Endothelial cell of umbilical vein (primary cell): ENCODE measurements around the gene MACROD2. TPM values are rescaled to one million over a fixed set of nuclear protein-coding genes. Genes with fewer than 3 reads are reported as not detected.

Experiments
- BruUV-seq: library from RNA; stranded (reverse); fragments of 400-500 nt; replicated peaks from 2 replicates; lab custom pipeline; 2021; lab: Mats Ljungman, UMichigan
- CTCF ChIA-PET: fragments of 300-600, 350-600 bp; sonication (Branson Sonifier 250); formaldehyde crosslinking; loops from one replicate; lab custom pipeline; 2021; ENCODE audit warnings: antibody characterized with exemption, inconsistent platforms; lab: Charles Lee
- POLR2A ChIA-PET: fragments of 300-600, 350-600 bp; sonication (Branson Sonifier 250); formaldehyde crosslinking; loops from one replicate; lab custom pipeline; 2021; ENCODE audit warnings: antibody characterized with exemption, inconsistent platforms; lab: Charles Lee
- DNase-seq: peaks from one replicate; pipeline ENCODE4 v3.0.0-alpha.2; 2011; ENCODE audit warnings: low read depth, low spot score
- FAIRE-seq: peaks from 2 replicates; lab custom pipeline; 2011; peaks lifted over from hg19 to GRCh38; lab: Jason Lieb, UNC
- H2AFZ ChIP-seq: 2 replicates; pipeline ENCODE4 v1.6.0; 2012; ENCODE audit warnings: low read depth, low read length, control low read depth, inconsistent platforms
- H3K27ac ChIP-seq: 2 replicates; pipeline ENCODE4 v1.5.1; 2011; ENCODE audit warnings: low read depth, mild to moderate bottlenecking, control low read depth, low read length, moderate library complexity; ENCODE audit not compliant: insufficient read depth
- H3K27me3 ChIP-seq, 2 experiments: 2 replicates each; pipeline versions ENCODE4 v1.6.0 to v1.6.1; 2011; ENCODE audit warnings: low read length in 2 of 2, mixed read lengths in 1 of 2; ENCODE audit not compliant: control insufficient read depth in 2 of 2, insufficient read depth in 2 of 2
- H3K36me3 ChIP-seq, 2 experiments: 2 replicates in 1 of 2; 3 replicates in 1 of 2; pipeline ENCODE4 v1.5.1; 2011; ENCODE audit warnings: low read length in 2 of 2, mild to moderate bottlenecking in 1 of 2, moderate library complexity in 1 of 2; ENCODE audit not compliant: control insufficient read depth in 2 of 2, insufficient read depth in 2 of 2; ENCODE audit errors: extremely low read depth in 1 of 2
- H3K4me1 ChIP-seq: 3 replicates; pipeline ENCODE4 v1.5.1; 2011; ENCODE audit warnings: mild to moderate bottlenecking, low read length; ENCODE audit not compliant: control insufficient read depth, insufficient read depth; ENCODE audit errors: extremely low read depth
- H3K4me2 ChIP-seq: 2 replicates; pipeline ENCODE4 v1.6.1; 2011; ENCODE audit warnings: low read length, control low read depth, mixed read lengths; ENCODE audit not compliant: insufficient read depth
- H3K4me3 ChIP-seq, 3 experiments: fragments of 200-600 bp in 1 of 3; sonication (generic), shearing (Covaris generic) in 1 of 3; replicated peaks in 1 of 3; 2 replicates each; pipeline ENCODE4 v1.5.1; 2011 to 2016; ENCODE audit warnings: control low read depth in 3 of 3, low read length in 3 of 3, mild to moderate bottlenecking in 2 of 3, inconsistent platforms in 1 of 3, low read depth in 1 of 3, moderate library complexity in 1 of 3; ENCODE audit not compliant: insufficient read depth in 1 of 3
- H3K79me2 ChIP-seq: 2 replicates; pipeline ENCODE4 v1.6.0; 2012; ENCODE audit warnings: low read length, inconsistent platforms; ENCODE audit not compliant: control insufficient read depth, insufficient read depth
- H3K9ac ChIP-seq: replicated peaks from 2 replicates; pipeline ENCODE3; 2011; ENCODE audit warnings: low read length, control low read depth; ENCODE audit not compliant: insufficient read depth; ENCODE audit errors: extremely low read depth
- H3K9me1 ChIP-seq: replicated peaks from 3 replicates; pipeline ENCODE4 v1.6.0; 2011; ENCODE audit warnings: mild to moderate bottlenecking, low read length; ENCODE audit not compliant: control insufficient read depth, insufficient read depth; ENCODE audit errors: extremely low read depth
- H3K9me3 ChIP-seq: replicated peaks from 2 replicates; pipeline ENCODE4 v1.5.1; 2012; ENCODE audit warnings: low read length, inconsistent platforms; ENCODE audit not compliant: control insufficient read depth, insufficient read depth
- H4K20me1 ChIP-seq: replicated peaks from 2 replicates; pipeline ENCODE3; 2011; ENCODE audit warnings: mild to moderate bottlenecking, low read length; ENCODE audit not compliant: control insufficient read depth, insufficient read depth; ENCODE audit errors: extremely low read depth
- CTCF ChIP-seq, 2 donors: IDR thresholded peaks; 1 replicate in 1 of 2; 2 replicates in 1 of 2; pipeline ENCODE4 v1.5.1; 2011; ENCODE audit warnings: low read length in 2 of 2, mild to moderate bottlenecking in 2 of 2, moderate library complexity in 2 of 2, control low read depth in 1 of 2, inconsistent platforms in 1 of 2, low read depth in 1 of 2; ENCODE audit not compliant: insufficient read depth in 1 of 2; ENCODE audit errors: extremely low read depth in 1 of 2
- EZH2 ChIP-seq: IDR thresholded peaks from 2 replicates; pipeline ENCODE4 v1.6.1; 2012; ENCODE audit warnings: borderline replicate concordance, low read depth, mild to moderate bottlenecking, moderate library complexity, low read length, inconsistent platforms; ENCODE audit not compliant: severe bottlenecking
- FOS ChIP-seq: IDR thresholded peaks from 2 replicates; pipeline ENCODE4 v1.6.1; 2011; ENCODE audit warnings: mild to moderate bottlenecking, low read length, moderate library complexity, borderline replicate concordance; ENCODE audit not compliant: insufficient read depth
- GATA2 ChIP-seq: IDR thresholded peaks from 2 replicates; pipeline ENCODE4 v1.7.0; 2011; ENCODE audit warnings: low read depth, mild to moderate bottlenecking, moderate library complexity, mixed read lengths, low read length; ENCODE audit not compliant: insufficient read length, insufficient read depth
- JUN ChIP-seq: IDR thresholded peaks from 2 replicates; pipeline ENCODE4 v1.6.1; 2011; ENCODE audit warnings: borderline replicate concordance, low read depth; ENCODE audit not compliant: insufficient read length, insufficient read depth
- MAX ChIP-seq: IDR thresholded peaks from 2 replicates; pipeline ENCODE4 v1.6.1; 2011; ENCODE audit not compliant: insufficient read depth, insufficient read length
- MYC ChIP-seq: IDR thresholded peaks from one replicate; pipeline ENCODE4 v1.6.1; 2011; ENCODE audit warnings: mild to moderate bottlenecking, low read depth, low read length
- POLR2A ChIP-seq: IDR thresholded peaks from 2 replicates; pipeline ENCODE4 v1.6.1; 2012; ENCODE audit warnings: low read depth, mild to moderate bottlenecking, control low read depth, low read length
- POLR2AphosphoS5 ChIP-seq: IDR thresholded peaks from 2 replicates; pipeline ENCODE4 v1.6.1; 2012; ENCODE audit warnings: low read depth, mild to moderate bottlenecking, control low read depth, low read length, moderate library complexity; ENCODE audit not compliant: insufficient read depth
- dilution Hi-C: fragments of 300-500 bp; cut with MboI; formaldehyde crosslinking; loops from one replicate; pipeline ENCODE4 v1.15.0; 2019; ENCODE audit warnings: low sequenced_read_pairs; ENCODE audit not compliant: extremely low pct_ligation_motif_present
- intact Hi-C: fragments of 100-400 bp; cut with micrococcal nuclease; formaldehyde crosslinking; loops from one replicate; pipeline ENCODE4 v1.10.0; 2022
- polyA plus RNA-seq, 4 experiments: library from polyadenylated mRNA; depleted of rRNA in 3 of 4; stranded (reverse) in 3 of 4; unstranded in 1 of 4; fragments of >200 nt; gene quantifications; 2 replicates each; pipeline versions ENCODE4 v1.2.1 to v1.2.3, GENCODE V29; 2011 to 2012; ENCODE audit warnings: missing spikeins in 1 of 4
- total RNA-seq: library from RNA; stranded (reverse); gene quantifications from 2 replicates; pipeline ENCODE4 v1.2.3, GENCODE V29; 2021

MACROD2 gene
- total and polyA plus RNA-seq, 2 donors (not counting 3 experiments of a cell fraction or from before 2014, with no cell fraction given): 0.11 to 0.73 TPM

- H4K20me1 ChIP-seq: no peaks in the 10 kb centered on the region
- ChIA-PET POLR2A (no interaction called here), CTCF (no interaction called here)
- H2AFZ ChIP-seq: no peak overlapping the region
- H3K79me2 ChIP-seq: no peaks in the 10 kb centered on the region
- no peaks in the 10 kb centered on the region for H3K4me1 ChIP-seq
- H3K9ac ChIP-seq: no peak overlapping the region
- intact Hi-C loops: no loop called here
- TF ChIP-seq CTCF (IDR thresholded peaks at IDR 0.05; ENCODE audit: extremely low read depth in 1 of 2, insufficient read depth in 1 of 2, low read depth in 1 of 2, low read length in 2 of 2) (no peak), MAX (no peak), JUN (no peak), MYC (no peak), POLR2AphosphoS5 (no peak), EZH2 (no peak), GATA2 (no peak), FOS (no peak), POLR2A (no peak)
- no peaks in the 10 kb centered on the region for H3K36me3 ChIP-seq
- dilution Hi-C loops: no loop called here
- no peaks in the 10 kb centered on the region for H3K9me3 ChIP-seq
- DNase-seq (no peak), FAIRE-seq (no peak)
- H3K4me2 ChIP-seq: no peak overlapping the region
- no peaks in the 10 kb centered on the region for H3K27me3 ChIP-seq
- H3K4me3 ChIP-seq: no peak overlapping the region
- BruUV-seq: no TSS peak
- no peaks in the 10 kb centered on the region for H3K9me1 ChIP-seq
- H3K27ac ChIP-seq: no peak overlapping the region
Observed at GRCh38 chr20:15945289-15945688, 1950.0 kb downstream of the MACROD2 start.
